ENCODE measurements around the gene SLA2. TPM values are rescaled to one million over a fixed set of nuclear protein-coding genes. Genes with fewer than 3 reads are reported as not detected.

SLA2 gene
- total and polyA plus RNA-seq, 2 of the 8 experiments (the other 6 are each of a cell fraction or from before 2014, with no cell fraction given): 0.18 TPM; not detected in 1

GRCh38 chr20:36670665-36671357 lies 24.8 kb upstream of the SLA2 start (continued):
- TF ChIP-seq NRF1 (IDR thresholded peaks at IDR 0.05; ENCODE audit: low read depth, low read length) (no peak), MAFK (IDR thresholded peaks at IDR 0.05; ENCODE audit: low read depth, low read length) (no peak), YY1 (IDR thresholded peaks at IDR 0.05; ENCODE audit: low read depth, low read length) (no peak), KDM5A (IDR thresholded peaks at IDR 0.05; ENCODE audit: low read length) (no peak), POLR2A (IDR thresholded peaks at IDR 0.05; ENCODE audit: control extremely low read depth in 1 of 2, low read depth in 2 of 2, low read length in 2 of 2) (no peak), SUZ12 (IDR thresholded peaks at IDR 0.05; ENCODE audit: low read length) (no peak), SAP30 (IDR thresholded peaks at IDR 0.05; ENCODE audit: insufficient read depth, insufficient replicate concordance, low read length) (no peak)
